Liver (tissue), 3 donors: Measurements from ENCODE around the gene AIMP1.

Experiments used
- ATF3 ChIP-seq: IDR thresholded peaks from 2 replicates; pipeline ENCODE4 v1.6.1; 2016; ENCODE audit warnings: antibody characterized with exemption
- CTCF ChIP-seq: fragments of 150-350 bp; IDR thresholded peaks from 2 replicates; pipeline ENCODE4 v1.5.1; 2017; ENCODE audit warnings: improper control_type of control experiment, low read depth, low read length; ENCODE audit not compliant: missing input control
- GABPA ChIP-seq, 2 donors: IDR thresholded peaks in 1 of 2; conservative IDR thresholded peaks in 1 of 2; 2 replicates each; pipeline ENCODE4 v1.6.1; 2016; ENCODE audit warnings: antibody characterized with exemption in 2 of 2, mild to moderate bottlenecking in 1 of 2, moderate library complexity in 1 of 2
- JUND ChIP-seq, 2 donors: IDR thresholded peaks; 2 replicates each; pipeline ENCODE4 v1.6.1; 2016; ENCODE audit warnings: antibody characterized with exemption in 2 of 2
- NR2F2 ChIP-seq: IDR thresholded peaks from 2 replicates; pipeline ENCODE4 v1.6.1; 2016; ENCODE audit warnings: antibody characterized with exemption
- RAD21 ChIP-seq, 2 donors: IDR thresholded peaks; 2 replicates each; pipeline ENCODE4 v1.6.1; 2016; ENCODE audit warnings: antibody characterized with exemption in 2 of 2, mild to moderate bottlenecking in 2 of 2
- REST ChIP-seq: IDR thresholded peaks from 2 replicates; pipeline ENCODE4 v1.6.1; 2016; ENCODE audit warnings: antibody characterized with exemption, mild to moderate bottlenecking
- SP1 ChIP-seq: IDR thresholded peaks from 2 replicates; pipeline ENCODE4 v1.6.1; 2018; ENCODE audit warnings: antibody characterized with exemption, mild to moderate bottlenecking
- ZBTB33 ChIP-seq: IDR thresholded peaks from 2 replicates; pipeline ENCODE4 v1.6.1; 2016; ENCODE audit warnings: antibody characterized with exemption
- donor health status: healthy.
- donor health status: healthy.

GRCh38 chr4:106339431-106339830 lies 23.1 kb downstream of the AIMP1 start:
- TF ChIP-seq CTCF (no peak), RAD21 (IDR thresholded peaks at IDR 0.05) (no peak), SP1 (no peak), ATF3 (no peak), NR2F2 (no peak), ZBTB33 (no peak), GABPA (IDR thresholded peaks at IDR 0.05 in 1 of 2, conservative IDR thresholded peaks at IDR 0.05 in 1 of 2) (no peak), JUND (IDR thresholded peaks at IDR 0.05) (no peak), REST (no peak)
